Loucy (cell line): ENCODE data around the gene REC114.

Experiments
- H2AFZ ChIP-seq: fragments of 200-600 bp; sonication (generic); 2 replicates; pipeline ENCODE4 v1.6.0; 2016; ENCODE audit warnings: antibody characterized with exemption, mild to moderate bottlenecking, low read length, moderate library complexity
- H3F3A ChIP-seq: fragments of 200-600 bp; 2 replicates; pipeline ENCODE4 v1.6.0; 2016; ENCODE audit warnings: antibody characterized with exemption, low read depth, mild to moderate bottlenecking
- H3K27me3 ChIP-seq: fragments of 200-600 bp; sonication (generic); 2 replicates; pipeline ENCODE4 v1.6.1; 2014; ENCODE audit warnings: low read length, mild to moderate bottlenecking; ENCODE audit not compliant: insufficient read depth, poor library complexity, severe bottlenecking
- H3K36me3 ChIP-seq: fragments of 200-600 bp; sonication (generic); 2 replicates; pipeline ENCODE4 v1.6.1; 2016; ENCODE audit warnings: low read length; ENCODE audit not compliant: insufficient read depth
- H3K4me1 ChIP-seq: fragments of 200-600 bp; sonication (generic); 2 replicates; pipeline ENCODE4 v1.5.1; 2014; ENCODE audit warnings: low read length, mild to moderate bottlenecking; ENCODE audit not compliant: insufficient read depth, poor library complexity, severe bottlenecking
- H3K4me2 ChIP-seq: fragments of 200-600 bp; sonication (generic); 2 replicates; pipeline ENCODE4 v1.6.0; 2014; ENCODE audit warnings: antibody characterized with exemption, low read length, low read depth, mild to moderate bottlenecking; ENCODE audit not compliant: poor library complexity, severe bottlenecking
- H3K4me3 ChIP-seq: fragments of 200-600 bp; sonication (generic); 2 replicates; pipeline ENCODE4 v1.5.1; 2014; ENCODE audit warnings: low read length, mild to moderate bottlenecking, mixed read lengths; ENCODE audit not compliant: poor library complexity, severe bottlenecking
- H3K79me2 ChIP-seq: fragments of 200-600 bp; sonication (generic); 2 replicates; pipeline ENCODE4 v1.6.1; 2014; ENCODE audit warnings: low read length; ENCODE audit not compliant: insufficient read depth
- H3K9ac ChIP-seq: fragments of 200-600 bp; sonication (generic); 2 replicates; pipeline ENCODE4 v1.6.0; 2014; ENCODE audit warnings: mild to moderate bottlenecking, low read depth, low read length, moderate library complexity; ENCODE audit not compliant: poor library complexity, severe bottlenecking
- H3K9me2 ChIP-seq: fragments of 200-600 bp; sonication (generic); replicated peaks from 2 replicates; pipeline ENCODE4 v1.6.1; 2016; ENCODE audit warnings: low read depth, low read length, mixed read lengths
- H3K9me3 ChIP-seq: fragments of 200-600 bp; sonication (generic); 2 replicates; pipeline ENCODE4 v1.6.1; 2014; ENCODE audit warnings: mild to moderate bottlenecking, antibody characterized with exemption, low read length, low read depth; ENCODE audit not compliant: insufficient read depth
- H4K20me1 ChIP-seq: fragments of 200-600 bp; sonication (generic); 2 replicates; pipeline ENCODE4 v1.6.0; 2014; ENCODE audit warnings: antibody characterized with exemption, low read length, mild to moderate bottlenecking; ENCODE audit not compliant: insufficient read depth, poor library complexity, severe bottlenecking
- CTCF ChIP-seq: fragments of 200-600 bp; sonication (generic); conservative IDR thresholded peaks from 2 replicates; pipeline ENCODE4 v1.5.1; 2014; ENCODE audit warnings: mild to moderate bottlenecking, antibody characterized with exemption, low read length
- EZH2phosphoT487 ChIP-seq: fragments of 200-600 bp; IDR thresholded peaks from 2 replicates; pipeline ENCODE4 v1.6.1; 2018; ENCODE audit warnings: antibody characterized with exemption, mild to moderate bottlenecking, moderate library complexity, borderline replicate concordance

REC114 gene

GRCh38 chr15:73454096-73454495 lies 11.1 kb downstream of the REC114 start:
- Histone ChIP-seq H3K79me2 (no peaks in the 10 kb centered on the region), H2AFZ (no peak overlapping the region), H3K4me1 (no peaks in the 10 kb centered on the region), H3K4me3 (no peak overlapping the region), H3K9me2 (no peaks in the 10 kb centered on the region), H4K20me1 (no peaks in the 10 kb centered on the region), H3K9me3 (no peaks in the 10 kb centered on the region), H3K9ac (no peak overlapping the region), H3K4me2 (no peak overlapping the region), H3K36me3 (no peaks in the 10 kb centered on the region), H3K27me3 (no peaks in the 10 kb centered on the region), H3F3A (no peaks in the 10 kb centered on the region)
- TF ChIP-seq EZH2phosphoT487 (no peak), CTCF (no peak)

- no peaks in the 10 kb centered on the region for H3K9me3 ChIP-seq
- no peaks in the 10 kb centered on the region for H3K27me3 ChIP-seq
- H3K9ac ChIP-seq = no peak overlapping the region
- H3F3A ChIP-seq = no peaks in the 10 kb centered on the region
- no peak overlapping the region for H3K4me2 ChIP-seq
- H3K36me3 ChIP-seq = no peaks in the 10 kb centered on the region
- H3K4me3 ChIP-seq = no peak overlapping the region
- no peaks in the 10 kb centered on the region for H4K20me1 ChIP-seq
- H3K4me1 ChIP-seq = no peaks in the 10 kb centered on the region
- no peaks in the 10 kb centered on the region for H3K79me2 ChIP-seq
- no peak overlapping the region for H2AFZ ChIP-seq
- TF ChIP-seq EZH2phosphoT487 (no peak), CTCF (no peak)
- no peaks in the 10 kb centered on the region for H3K9me2 ChIP-seq
Observed at GRCh38 chr15:73455876-73456275, 12.9 kb downstream of the REC114 start.

GRCh38 chr15:73457334-73457733 lies 14.4 kb downstream of the REC114 start:
- no peaks in the 10 kb centered on the region for H3F3A ChIP-seq
- H3K4me1 ChIP-seq = no peaks in the 10 kb centered on the region
- no peak overlapping the region for H2AFZ ChIP-seq
- H3K4me3 ChIP-seq = no peak overlapping the region
- no peaks in the 10 kb centered on the region for H3K36me3 ChIP-seq
- H3K4me2 ChIP-seq = no peak overlapping the region
- no peaks in the 10 kb centered on the region for H3K9me2 ChIP-seq
- TF ChIP-seq CTCF (no peak), EZH2phosphoT487 (no peak)
- H3K9me3 ChIP-seq = no peaks in the 10 kb centered on the region
- no peaks in the 10 kb centered on the region for H4K20me1 ChIP-seq
- H3K79me2 ChIP-seq = no peaks in the 10 kb centered on the region
- H3K9ac ChIP-seq = no peak overlapping the region
- H3K27me3 ChIP-seq = no peaks in the 10 kb centered on the region
